HCT116 (cell line): Measurements from ENCODE around the gene KRTAP5-2. TPM values are rescaled to one million over a fixed set of nuclear protein-coding genes. Genes with fewer than 3 reads are reported as not detected.

ENCODE experiments used
- ATAC-seq: fragments of 200-7000 bp; cut with Tn5 transposase; 2 replicates; pipeline ENCODE4 v1.9.1; 2020; ENCODE audit warnings: mild to moderate bottlenecking, moderate library complexity
- BruUV-seq: library from RNA; stranded (reverse); fragments of 400-500 nt; replicated peaks from 2 replicates; lab custom pipeline; 2021; lab: Mats Ljungman, UMichigan
- CTCF ChIA-PET: fragments of 300-600 bp; sonication (Branson Sonifier 250); formaldehyde crosslinking; loops from one replicate; lab custom pipeline; 2021; ENCODE audit warnings: antibody characterized with exemption; lab: Charles Lee
- POLR2A ChIA-PET: fragments of 300-600, 350-600 bp; sonication (Branson Sonifier 250); formaldehyde crosslinking; loops from one replicate; lab custom pipeline; 2021; ENCODE audit warnings: antibody characterized with exemption; lab: Charles Lee
- RAD21 ChIA-PET, 2 experiments: fragments of 300-600 bp; sonication (Branson Sonifier 250); formaldehyde crosslinking; loops; one replicate each; lab custom pipeline; 2023; ENCODE audit warnings: low total read pairs in 2 of 2; ENCODE audit not compliant: uncharacterized antibody in 2 of 2, unreplicated experiment in 2 of 2, low non-redundant PET in 1 of 2; lab: Charles Lee
- DNase-seq: peaks from one replicate; pipeline ENCODE4 v3.0.0-alpha.2; 2010; ENCODE audit warnings: low read depth, low spot score
- H2AFZ ChIP-seq: fragments of 200-600 bp; shearing (Covaris generic), sonication (generic); 2 replicates; pipeline ENCODE4 v1.6.1; 2017; ENCODE audit warnings: low read depth, mixed run types, mixed read lengths, antibody characterized with exemption, low read length; ENCODE audit not compliant: poor library complexity, severe bottlenecking
- H3K27ac ChIP-seq: 2 replicates; pipeline ENCODE4 v1.5.1; 2012; ENCODE audit warnings: low read depth, low read length
- H3K27me3 ChIP-seq: fragments of 200-600 bp; sonication (generic); 2 replicates; pipeline ENCODE4 v1.6.1; 2016; ENCODE audit warnings: mixed run types, low read length, mixed read lengths; ENCODE audit not compliant: insufficient read depth
- H3K36me3 ChIP-seq, 2 experiments: fragments of 200-500 bp in 1 of 2; fragments of 200-600 bp in 1 of 2; sonication (Bioruptor generic) in 1 of 2; sonication (generic) in 1 of 2; 2 replicates each; pipeline versions ENCODE4 v1.5.1 to v1.6.1; 2014 to 2016; ENCODE audit warnings: low read length in 2 of 2, inconsistent platforms in 1 of 2, mixed read lengths in 1 of 2, mixed run types in 1 of 2; ENCODE audit not compliant: insufficient read depth in 2 of 2, control insufficient read depth in 1 of 2
- H3K4me1 ChIP-seq, 2 experiments: fragments of 200-600 bp in 1 of 2; sonication (generic) in 1 of 2; 2 replicates each; pipeline versions ENCODE4 v1.5.1 to v1.6.1; 2012 to 2017; ENCODE audit warnings: low read length in 2 of 2, inconsistent platforms in 1 of 2, mild to moderate bottlenecking in 1 of 2, mixed read lengths in 1 of 2, mixed run types in 1 of 2, moderate library complexity in 1 of 2; ENCODE audit not compliant: insufficient read depth in 2 of 2, control insufficient read depth in 1 of 2
- H3K4me2 ChIP-seq: fragments of 200-600 bp; sonication (generic); 2 replicates; pipeline ENCODE4 v1.6.1; 2017; ENCODE audit warnings: mixed run types, low read length, mixed read lengths
- H3K4me3 ChIP-seq, 2 experiments: fragments of 200-600 bp in 1 of 2; sonication (generic) in 1 of 2; replicated peaks in 1 of 2; 2 replicates each; pipeline ENCODE4 v1.5.1; 2011 to 2016; ENCODE audit warnings: low read length in 2 of 2, control low read depth in 1 of 2, low read depth in 1 of 2, mild to moderate bottlenecking in 1 of 2, mixed read lengths in 1 of 2, mixed run types in 1 of 2
- H3K79me2 ChIP-seq: fragments of 200-600 bp; sonication (generic); 2 replicates; pipeline ENCODE4 v1.6.1; 2017; ENCODE audit warnings: mild to moderate bottlenecking, mixed run types, low read length, moderate library complexity, mixed read lengths; ENCODE audit not compliant: insufficient read depth
- H3K9ac ChIP-seq: fragments of 200-600 bp; sonication (generic); 2 replicates; pipeline ENCODE4 v1.6.1; 2016; ENCODE audit warnings: low read length, mixed read lengths
- H3K9me2 ChIP-seq: fragments of 200-600 bp; sonication (generic), shearing (Covaris generic); 2 replicates; pipeline ENCODE4 v1.6.1; 2017; ENCODE audit warnings: mixed run types, mild to moderate bottlenecking, moderate library complexity; ENCODE audit not compliant: insufficient read depth
- H3K9me3 ChIP-seq, 2 experiments: fragments of 200-500 bp in 1 of 2; fragments of 200-600 bp in 1 of 2; sonication (Bioruptor generic) in 1 of 2; sonication (generic) in 1 of 2; 2 replicates each; pipeline ENCODE4 v1.6.1; 2014 to 2017; ENCODE audit warnings: low read length in 2 of 2, mixed read lengths in 2 of 2, inconsistent platforms in 1 of 2, low read depth in 1 of 2, mild to moderate bottlenecking in 1 of 2, mixed run types in 1 of 2, moderate library complexity in 1 of 2; ENCODE audit not compliant: control insufficient read depth in 1 of 2, insufficient read depth in 1 of 2
- H4K20me1 ChIP-seq: fragments of 200-600 bp; sonication (generic), shearing (Covaris generic); 2 replicates; pipeline ENCODE4 v1.6.1; 2017; ENCODE audit warnings: mixed run types, mild to moderate bottlenecking, moderate library complexity; ENCODE audit not compliant: insufficient read depth
- CTCF ChIP-seq, 3 experiments: fragments of 200-600 bp in 1 of 3; sonication (generic) in 1 of 3; IDR thresholded peaks in 2 of 3; conservative IDR thresholded peaks in 1 of 3; 2 replicates each; pipeline ENCODE4 v1.5.1; 2012 to 2017; ENCODE audit warnings: low read depth in 2 of 3, low read length in 2 of 3, antibody characterized with exemption in 1 of 3, borderline replicate concordance in 1 of 3, control low read depth in 1 of 3, mild to moderate bottlenecking in 1 of 3, mixed read lengths in 1 of 3, mixed run types in 1 of 3, moderate library complexity in 1 of 3; ENCODE audit not compliant: insufficient read depth in 1 of 3
- intact Hi-C: fragments of 100-400 bp; cut with micrococcal nuclease; formaldehyde crosslinking; loops from 2 replicates; pipeline ENCODE4 v1.10.0; 2022
- total RNA-seq: library from RNA; stranded (reverse); gene quantifications from one replicate; pipeline ENCODE4 v1.2.1, GENCODE V29; 2021; ENCODE audit not compliant: unreplicated experiment
- TF ChIP-seq, protein P1 (sequence below): IDR thresholded peaks from 2 replicates; pipeline ENCODE4 v1.6.1; 2012

KRTAP5-2 gene
- total RNA-seq, 1 experiment from 2014 or later: not detected

GRCh38 chr11:1549338-1550330 is 48.5 kb downstream of the KRTAP5-2 start:
- H3K9me3 ChIP-seq: no peaks in the 10 kb centered on the region
- H4K20me1 ChIP-seq: no peaks in the 10 kb centered on the region
- BruUV-seq: no TSS peak
- DNase-seq (no peak), ATAC-seq (no peak)
- CTCF ChIA-PET: interaction anchor here (5.2 kb wide), 1 partner anchor 26 kb away, joined by 133 read pairs; no protein-coding TSS in a partner anchor
- H3K27me3 ChIP-seq: no peaks in the 10 kb centered on the region
- H3K9ac ChIP-seq: peak overlapping the region; percentile 62; the same call in 1 of the 2 replicates
- peak overlapping the region in 1 of 2 experiments; percentile 50; a peak in 2 of 4 replicates for H3K4me3 ChIP-seq
- TF ChIP-seq, protein P1, sequence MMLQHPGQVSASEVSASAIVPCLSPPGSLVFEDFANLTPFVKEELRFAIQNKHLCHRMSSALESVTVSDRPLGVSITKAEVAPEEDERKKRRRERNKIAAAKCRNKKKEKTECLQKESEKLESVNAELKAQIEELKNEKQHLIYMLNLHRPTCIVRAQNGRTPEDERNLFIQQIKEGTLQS: no peak
- peak in 2 of 3 experiments; percentile 9 to 23; a peak in 1 of 6 replicates for TF ChIP-seq CTCF (IDR thresholded peaks at IDR 0.05 in 2 of 3, conservative IDR thresholded peaks at IDR 0.05 in 1 of 3; ENCODE audit: borderline replicate concordance in 1 of 3, insufficient read depth in 1 of 3, low read depth in 2 of 3, low read length in 2 of 3)
- RAD21 ChIA-PET: no interaction called here
- no peaks in the 10 kb centered on the region for H3K79me2 ChIP-seq
- peaks cover 27 to 49% of the 10 kb centered on the region in 2 experiments for H3K4me1 ChIP-seq
- H3K27ac ChIP-seq: peak overlapping the region; percentile 63
- no peaks in the 10 kb centered on the region for H3K36me3 ChIP-seq
- POLR2A ChIA-PET: no interaction called here
- no peak overlapping the region for H2AFZ ChIP-seq
- intact Hi-C loops: no loop called here
- peak overlapping the region; percentile 98 for H3K4me2 ChIP-seq
- no peaks in the 10 kb centered on the region for H3K9me2 ChIP-seq
